ENCODE data around the gene USH1C.

Gene USH1C

GRCh38 chr11:17544181-17544622 lies at the start of gene USH1C:
Gene USH1C, minus strand, starts transcription at chr11:17544416. Its CDS starts 109 bp downstream, at chr11:17544307.
- Mint-ChIP-seq H3K9me3 (peaks cover 0 to 3% of the 10 kb centered on the region in 2 donors), H3K36me3 (peaks cover 0 to 1% of the 10 kb centered on the region in 2 donors), H3K27ac (no peak within 1 kb of the TSS), H3K4me3 (no peak within 1 kb of the TSS), H3K27me3 (peaks cover 50 to 74% of the 10 kb centered on the region in 2 donors), H3K4me1 (peaks cover 0 to 2% of the 10 kb centered on the region in 2 donors)
- DNase-seq (no peak), ATAC-seq (replicated peaks) (peak; percentile 51 to 58)

- Mint-ChIP-seq H3K4me1 (no peaks in the 10 kb centered on the region), H3K36me3 (no peaks in the 10 kb centered on the region), H3K27ac (no peak overlapping the region), H3K27me3 (peaks cover 0 to 4% of the 10 kb centered on the region in 2 donors), H3K4me3 (no peak overlapping the region), H3K9me3 (peaks cover 8 to 9% of the 10 kb centered on the region in 2 donors)
- DNase-seq (no peak), ATAC-seq (replicated peaks) (no peak)
Measured at GRCh38 chr11:17593466-17594245, 49.4 kb upstream of the USH1C start.

- Mint-ChIP-seq H3K27me3 (peaks cover 0 to 7% of the 10 kb centered on the region in 2 donors), H3K9me3 (peaks cover 8 to 9% of the 10 kb centered on the region in 2 donors), H3K36me3 (no peaks in the 10 kb centered on the region), H3K27ac (no peak overlapping the region), H3K4me3 (no peak overlapping the region), H3K4me1 (no peaks in the 10 kb centered on the region)
- ATAC-seq (replicated peaks): no peak
- no peak for DNase-seq
Measured at GRCh38 chr11:17591293-17591692, 47.1 kb upstream of the USH1C start.

GRCh38 chr11:17590463-17590862 lies 46.2 kb upstream of the USH1C start:
- no peak for ATAC-seq (replicated peaks)
- DNase-seq: no peak
- Mint-ChIP-seq H3K4me3 (no peak overlapping the region), H3K9me3 (peaks cover 3 to 7% of the 10 kb centered on the region in 2 donors), H3K27me3 (peaks cover 0 to 9% of the 10 kb centered on the region in 2 donors), H3K4me1 (no peaks in the 10 kb centered on the region), H3K27ac (no peak overlapping the region), H3K36me3 (no peaks in the 10 kb centered on the region)

- Mint-ChIP-seq H3K27me3 (peaks cover 0 to 8% of the 10 kb centered on the region in 2 donors), H3K36me3 (no peaks in the 10 kb centered on the region), H3K4me1 (no peaks in the 10 kb centered on the region), H3K4me3 (no peak overlapping the region), H3K9me3 (no peaks in the 10 kb centered on the region), H3K27ac (no peak overlapping the region)
- no peak for DNase-seq
- ATAC-seq (replicated peaks): no peak
Measured at GRCh38 chr11:17588721-17589120, 44.5 kb upstream of the USH1C start.

- Mint-ChIP-seq H3K27me3 (peaks cover 0 to 8% of the 10 kb centered on the region in 2 donors), H3K36me3 (no peaks in the 10 kb centered on the region), H3K27ac (no peak overlapping the region), H3K9me3 (no peaks in the 10 kb centered on the region), H3K4me3 (no peak overlapping the region), H3K4me1 (no peaks in the 10 kb centered on the region)
- no peak for DNase-seq
- ATAC-seq (replicated peaks): no peak
Measured at GRCh38 chr11:17588166-17588565, 44.0 kb upstream of the USH1C start.

- no peak for ATAC-seq (replicated peaks)
- no peaks in the 10 kb centered on the region for H3K36me3 Mint-ChIP-seq
- peaks cover 0 to 8% of the 10 kb centered on the region in 2 donors for H3K27me3 Mint-ChIP-seq
- no peak for DNase-seq
- no peak overlapping the region for H3K4me3 Mint-ChIP-seq
- peaks cover 0 to 1% of the 10 kb centered on the region in 2 donors for H3K9me3 Mint-ChIP-seq
- H3K4me1 Mint-ChIP-seq: no peaks in the 10 kb centered on the region
- H3K27ac Mint-ChIP-seq: no peak overlapping the region
Measured at GRCh38 chr11:17585911-17586695, 41.9 kb upstream of the USH1C start.

GRCh38 chr11:17581732-17582053 lies 37.5 kb upstream of the USH1C start:
- H3K27ac Mint-ChIP-seq: no peak overlapping the region
- DNase-seq (no peak), ATAC-seq (replicated peaks) (no peak)
- H3K36me3 Mint-ChIP-seq: no peaks in the 10 kb centered on the region
- peaks cover 6 to 11% of the 10 kb centered on the region in 2 donors for H3K27me3 Mint-ChIP-seq
- no peaks in the 10 kb centered on the region for H3K4me1 Mint-ChIP-seq
- H3K4me3 Mint-ChIP-seq: no peak overlapping the region
- peaks cover 0 to 1% of the 10 kb centered on the region in 2 donors for H3K9me3 Mint-ChIP-seq

GRCh38 chr11:17581036-17581731 lies 37.0 kb upstream of the USH1C start:
- no peaks in the 10 kb centered on the region for H3K36me3 Mint-ChIP-seq
- no peak overlapping the region for H3K4me3 Mint-ChIP-seq
- H3K27ac Mint-ChIP-seq: no peak overlapping the region
- ATAC-seq (replicated peaks): no peak
- DNase-seq: no peak
- H3K9me3 Mint-ChIP-seq: peaks cover 0 to 1% of the 10 kb centered on the region in 2 donors
- H3K4me1 Mint-ChIP-seq: no peaks in the 10 kb centered on the region
- peaks cover 6 to 8% of the 10 kb centered on the region in 2 donors for H3K27me3 Mint-ChIP-seq

GRCh38 chr11:17580271-17580670 lies 36.1 kb upstream of the USH1C start:
- no peaks in the 10 kb centered on the region for H3K36me3 Mint-ChIP-seq
- ATAC-seq (replicated peaks): no peak
- peaks cover 0 to 1% of the 10 kb centered on the region in 2 donors for H3K9me3 Mint-ChIP-seq
- DNase-seq: no peak
- H3K27me3 Mint-ChIP-seq: peaks cover 5 to 6% of the 10 kb centered on the region in 2 donors
- no peak overlapping the region for H3K4me3 Mint-ChIP-seq
- H3K4me1 Mint-ChIP-seq: no peaks in the 10 kb centered on the region
- no peak overlapping the region for H3K27ac Mint-ChIP-seq

- H3K27ac Mint-ChIP-seq: no peak overlapping the region
- DNase-seq: no peak
- ATAC-seq (replicated peaks): no peak
- H3K9me3 Mint-ChIP-seq: peaks cover 0 to 1% of the 10 kb centered on the region in 2 donors
- H3K27me3 Mint-ChIP-seq: peaks cover 3 to 6% of the 10 kb centered on the region in 2 donors
- H3K4me1 Mint-ChIP-seq: no peaks in the 10 kb centered on the region
- no peaks in the 10 kb centered on the region for H3K36me3 Mint-ChIP-seq
- H3K4me3 Mint-ChIP-seq: no peak overlapping the region
Measured at GRCh38 chr11:17579451-17579850, 35.2 kb upstream of the USH1C start.

GRCh38 chr11:17578958-17579357 lies 34.7 kb upstream of the USH1C start:
- no peaks in the 10 kb centered on the region for H3K4me1 Mint-ChIP-seq
- ATAC-seq (replicated peaks) (no peak), DNase-seq (no peak)
- no peak overlapping the region for H3K4me3 Mint-ChIP-seq
- peaks cover 0 to 1% of the 10 kb centered on the region in 2 donors for H3K9me3 Mint-ChIP-seq
- peaks cover 3 to 6% of the 10 kb centered on the region in 2 donors for H3K27me3 Mint-ChIP-seq
- H3K36me3 Mint-ChIP-seq: no peaks in the 10 kb centered on the region
- no peak overlapping the region for H3K27ac Mint-ChIP-seq

GRCh38 chr11:17578296-17578695 lies 34.1 kb upstream of the USH1C start:
- no peak for DNase-seq
- Mint-ChIP-seq H3K4me3 (no peak overlapping the region), H3K9me3 (peaks cover 0 to 1% of the 10 kb centered on the region in 2 donors), H3K4me1 (peaks cover 0 to 2% of the 10 kb centered on the region in 2 donors), H3K36me3 (no peaks in the 10 kb centered on the region), H3K27me3 (peaks cover 6 to 8% of the 10 kb centered on the region in 2 donors), H3K27ac (no peak overlapping the region)
- ATAC-seq (replicated peaks): no peak

Measured in stimulated activated naive B cell treated with anti-CD40 and anti-IgM and Interleukin-4, amounts not matched to agents 10 μg/mL and 1 μg/mL and 100 μg/mL, for 72 hours (primary cell).